Iris pigment epithelial cell (primary cell): ENCODE measurements around the gene TAS2R60.
"Not testable (repeated sequence)": the region's sequence is repeated elsewhere in the genome, so short reads cannot be mapped to it uniquely, and the experiment has no call there.

Experiments
- DNase-seq: peaks from one replicate; pipeline ENCODE4 v3.0.0-alpha.2; 2011; ENCODE audit warnings: low read depth

Gene TAS2R60

DNA sequence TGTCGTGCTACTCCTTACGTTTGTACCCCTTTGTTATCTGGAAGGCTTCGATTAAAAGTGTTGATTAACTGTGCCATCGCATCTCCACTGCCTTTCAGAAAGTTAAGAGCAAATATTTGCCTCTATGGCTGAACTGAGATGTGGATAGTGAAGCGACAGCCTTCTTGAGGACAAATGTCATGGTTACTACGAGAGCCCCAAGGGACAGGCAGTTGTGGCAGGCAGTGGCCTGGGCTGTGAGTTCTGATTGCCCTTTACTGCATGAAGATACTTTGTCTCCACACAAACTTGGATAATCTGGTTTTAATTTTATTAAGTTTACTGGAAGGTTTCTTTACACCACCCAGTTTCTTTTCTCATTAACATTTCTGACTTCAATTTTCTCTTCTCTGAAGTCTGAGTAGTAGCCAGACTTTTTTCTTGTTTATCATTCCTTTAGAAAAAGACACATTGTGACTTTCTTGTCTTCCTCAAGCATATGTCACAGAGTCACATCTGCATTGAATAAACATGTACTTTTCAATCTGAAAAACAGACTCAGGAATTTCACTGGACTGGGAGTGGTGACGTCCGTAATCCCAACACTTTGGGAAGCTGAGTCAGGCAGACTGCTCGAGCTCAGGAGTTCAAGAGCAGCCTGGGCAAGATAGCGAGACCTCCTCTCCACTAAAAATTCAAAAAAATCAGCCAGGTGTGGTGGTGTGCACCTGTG is 36.0 kb downstream of the TAS2R60 start:
- DNase-seq, result no peak

DNA sequence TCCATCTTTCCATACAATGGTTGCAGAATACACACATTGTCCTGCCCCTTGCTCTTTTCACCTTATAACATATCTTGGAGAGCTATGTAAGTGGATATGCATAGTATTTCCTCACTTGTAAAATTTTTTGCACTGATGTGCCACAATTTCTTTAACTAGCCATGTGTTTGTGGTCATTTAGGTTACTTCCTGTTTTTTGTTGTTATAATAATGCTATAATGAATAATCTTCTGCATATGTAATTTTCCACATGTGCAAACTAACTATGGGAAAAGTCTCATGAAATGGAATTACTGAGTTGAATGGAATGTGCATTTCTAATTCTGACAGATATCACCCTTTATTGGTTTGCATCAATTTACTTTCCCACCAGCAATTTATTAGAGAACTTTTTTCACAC is 37.2 kb downstream of the TAS2R60 start:
- DNase-seq, result no peak

DNA sequence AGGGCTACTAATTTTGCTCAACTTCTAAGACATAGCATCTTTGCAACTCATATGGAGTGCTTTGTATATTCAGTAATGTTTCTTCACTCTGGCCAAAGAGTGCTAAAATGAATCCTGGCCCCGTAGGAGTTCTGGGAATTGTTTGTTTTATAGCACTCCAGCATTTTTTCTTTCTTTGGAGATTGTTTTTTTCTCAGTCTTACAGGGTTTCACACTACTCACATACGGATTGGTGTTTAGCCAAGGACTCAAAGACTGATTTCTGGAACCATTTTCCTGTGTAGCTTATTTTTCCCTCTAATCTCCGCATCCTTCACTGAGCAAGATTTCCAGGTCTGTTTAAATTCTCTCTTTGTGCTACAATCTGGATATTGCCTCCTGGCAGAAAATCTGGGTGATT is 40.9 kb downstream of the TAS2R60 start:
- DNase-seq, result no peak

DNA sequence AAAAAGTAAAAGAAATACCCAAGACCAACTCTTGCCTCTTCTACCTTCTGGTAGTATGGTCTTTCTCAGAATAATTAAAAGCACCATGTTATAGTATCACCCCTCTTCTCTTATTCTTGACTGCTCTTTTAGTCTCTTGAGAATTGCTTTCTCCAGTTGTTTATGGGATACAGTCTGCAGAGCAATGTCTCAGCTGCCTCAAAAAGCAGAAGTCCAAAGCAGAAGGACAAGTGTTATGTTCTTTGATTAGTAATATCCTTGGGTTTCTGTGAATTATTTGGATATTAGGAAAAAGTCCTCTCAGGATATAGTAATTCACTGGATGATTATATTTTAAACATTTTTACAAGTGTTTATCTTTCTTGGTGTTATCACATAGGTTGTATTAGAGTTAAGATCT is 41.8 kb downstream of the TAS2R60 start:
- DNase-seq, result no peak

DNA sequence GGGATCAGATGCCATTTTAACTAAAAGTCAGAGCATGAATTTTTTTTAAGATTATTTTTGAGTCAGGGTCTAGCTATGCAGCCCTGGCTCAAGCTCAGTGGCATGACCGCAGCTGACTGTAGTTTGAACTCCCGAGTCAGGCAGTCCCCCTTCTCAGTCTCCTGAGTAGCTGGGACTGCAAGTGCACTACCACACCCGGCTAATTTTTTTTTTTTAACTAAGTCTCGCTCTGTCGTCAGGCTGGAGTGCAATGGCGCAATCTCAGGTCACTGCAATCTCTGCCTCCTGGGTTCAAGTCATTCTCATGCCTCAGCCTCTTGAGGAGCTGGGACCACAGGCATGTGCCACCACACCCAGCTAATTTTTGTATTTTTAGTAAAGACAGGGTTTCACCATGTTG is 42.2 kb downstream of the TAS2R60 start:
- peak; percentile 80 for DNase-seq

DNA sequence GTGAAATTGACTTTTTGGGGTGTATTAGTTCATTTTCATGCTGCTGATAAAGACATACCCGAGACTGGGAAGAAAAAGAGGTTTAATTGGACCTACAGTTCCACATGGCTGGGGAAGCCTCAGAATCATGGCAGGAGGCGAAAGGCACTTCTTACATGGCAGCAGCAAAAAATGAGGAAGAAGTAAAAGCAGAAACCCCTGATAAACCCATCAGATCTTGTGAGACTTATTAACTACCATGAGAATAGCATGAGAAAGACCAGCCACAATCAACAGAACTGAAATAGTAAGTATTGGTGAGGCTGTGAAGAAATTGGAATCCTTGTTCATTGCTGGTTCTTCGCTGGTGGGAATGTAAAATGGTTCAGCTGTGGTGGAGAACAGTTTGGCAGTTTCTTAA is 43.0 kb downstream of the TAS2R60 start:
- DNase-seq, result not testable (repeated sequence)

DNA sequence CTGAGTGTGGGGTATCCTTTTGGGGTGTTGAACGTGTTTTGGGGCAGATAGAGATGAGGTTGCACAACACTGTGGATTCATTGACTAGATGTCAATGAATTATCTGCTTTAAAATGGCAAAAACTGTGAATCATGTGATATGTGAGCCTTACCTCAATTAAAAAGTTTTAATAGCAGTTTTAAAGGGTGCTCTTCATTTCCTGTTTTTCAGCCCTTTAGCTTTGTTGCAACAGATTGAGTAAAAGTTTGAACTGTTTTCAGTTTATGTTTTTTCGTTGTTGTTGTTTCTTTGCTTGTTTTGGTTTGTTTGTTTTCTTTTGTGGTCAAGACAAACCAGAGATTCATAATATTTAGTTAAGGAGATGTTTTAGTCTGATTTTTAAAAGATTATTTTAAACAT is 43.8 kb downstream of the TAS2R60 start:
- DNase-seq, result no peak

DNA sequence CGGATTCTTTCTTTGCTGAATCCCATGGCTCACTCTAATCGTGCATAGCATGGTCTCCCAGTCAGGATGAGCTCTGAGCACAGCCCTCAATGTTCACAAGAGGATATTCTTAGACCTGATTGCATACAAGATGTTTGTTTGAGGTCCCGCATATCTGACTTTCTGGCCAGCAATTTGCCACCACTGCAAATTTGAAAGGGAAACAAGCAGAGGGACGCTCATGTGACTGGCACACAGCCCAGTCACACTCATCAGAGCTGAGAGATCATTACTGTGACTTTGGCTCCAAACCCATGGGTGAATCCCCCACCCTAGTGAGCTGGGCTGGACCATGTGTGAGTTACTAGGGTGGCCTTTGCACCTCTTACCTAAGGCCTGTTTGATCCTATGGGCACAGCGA is 44.3 kb downstream of the TAS2R60 start:
- DNase-seq, result peak; percentile 44

DNA sequence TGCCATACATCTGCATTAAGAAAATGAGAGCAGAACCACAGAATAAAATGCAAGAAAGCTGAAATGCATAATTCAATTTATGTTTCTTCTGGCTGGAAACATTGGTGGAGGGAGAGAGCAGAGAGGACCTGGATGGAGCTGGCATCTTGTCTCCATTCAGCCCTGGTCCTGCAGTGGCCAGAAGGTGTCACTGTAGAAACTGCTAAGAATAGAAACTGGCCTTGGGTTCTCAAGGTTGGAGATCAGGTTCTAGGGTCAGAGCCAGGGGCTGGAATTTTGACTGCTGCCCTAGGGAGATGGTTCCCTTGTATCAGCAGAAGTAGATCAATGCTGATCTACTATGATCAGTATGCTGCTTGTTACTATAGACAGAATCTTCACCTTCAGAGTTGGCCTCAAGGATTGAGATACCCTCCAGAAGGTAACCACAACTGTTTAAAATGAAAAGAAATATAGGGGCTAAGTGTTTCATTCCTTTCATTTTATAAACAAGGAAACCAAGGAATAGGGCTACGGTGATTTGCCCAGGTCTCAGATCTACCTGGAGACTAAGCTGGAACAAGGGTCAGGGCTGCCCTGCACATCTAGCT is 47.6 kb downstream of the TAS2R60 start:
- DNase-seq, result peak; percentile 41

DNA sequence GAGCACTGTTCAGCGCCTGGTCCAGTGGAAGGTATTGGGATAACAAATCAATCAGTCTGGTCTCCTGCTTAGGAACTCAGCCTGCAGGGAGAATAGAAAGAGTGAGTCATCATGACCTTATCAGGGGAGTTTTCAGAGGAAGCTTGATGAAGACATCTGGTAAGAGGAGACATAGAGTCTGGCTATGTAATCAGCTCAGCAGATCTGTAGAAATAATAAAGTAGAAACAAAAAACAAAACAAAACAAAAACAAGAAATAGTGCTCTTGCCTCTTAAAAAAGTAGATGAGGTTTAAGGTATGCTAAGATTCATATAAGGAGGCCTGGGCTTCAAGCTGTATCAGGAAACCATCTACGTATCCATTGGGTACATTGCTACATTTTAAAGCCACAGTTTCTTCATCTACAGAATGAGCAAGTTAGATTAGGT is 48.8 kb downstream of the TAS2R60 start:
- DNase-seq, result peak; percentile 97

DNA sequence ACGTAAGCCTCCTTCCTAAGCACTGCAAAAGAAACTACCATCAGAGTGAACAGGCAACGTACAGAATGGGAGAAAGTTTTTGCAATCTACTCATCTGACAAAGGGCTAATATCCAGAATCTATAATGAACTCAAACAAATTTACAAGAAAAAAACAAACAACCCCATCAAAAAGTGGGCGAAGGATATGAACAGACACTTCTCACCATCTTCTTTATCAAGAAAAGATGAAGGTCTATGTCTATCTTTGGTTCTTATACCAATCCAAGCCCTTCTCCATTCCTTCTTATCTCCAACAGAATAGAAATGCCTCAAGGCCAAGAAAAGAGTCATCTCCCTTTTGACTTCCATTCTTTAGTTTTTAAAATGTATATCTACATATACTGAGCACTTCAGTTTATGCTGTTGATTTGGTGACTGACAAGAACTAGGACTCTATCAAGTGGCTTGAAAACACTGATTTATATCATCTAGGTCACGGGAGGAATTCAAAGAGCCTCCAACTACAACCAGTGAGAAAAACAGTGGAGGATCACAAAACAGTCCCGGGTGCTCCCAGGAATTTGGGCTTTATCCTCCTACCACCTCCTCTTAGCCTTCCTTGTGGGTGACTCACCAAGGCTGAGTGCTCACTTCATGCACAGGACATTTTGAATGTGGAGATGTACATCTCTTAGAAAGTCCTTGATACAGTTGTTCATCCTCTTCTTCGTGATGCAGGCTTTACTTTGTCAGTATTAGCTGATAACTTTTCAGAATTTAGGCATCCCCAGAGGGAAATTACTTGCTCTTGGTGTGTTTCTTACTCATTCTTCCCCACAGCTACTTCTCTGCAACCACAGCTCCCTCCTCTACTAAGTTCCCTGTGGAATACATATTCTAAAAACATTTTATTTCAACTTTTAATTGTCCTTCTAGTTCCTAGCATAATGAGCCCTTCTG is 49.8 kb downstream of the TAS2R60 start:
- DNase-seq, result peak; percentile 43

DNA sequence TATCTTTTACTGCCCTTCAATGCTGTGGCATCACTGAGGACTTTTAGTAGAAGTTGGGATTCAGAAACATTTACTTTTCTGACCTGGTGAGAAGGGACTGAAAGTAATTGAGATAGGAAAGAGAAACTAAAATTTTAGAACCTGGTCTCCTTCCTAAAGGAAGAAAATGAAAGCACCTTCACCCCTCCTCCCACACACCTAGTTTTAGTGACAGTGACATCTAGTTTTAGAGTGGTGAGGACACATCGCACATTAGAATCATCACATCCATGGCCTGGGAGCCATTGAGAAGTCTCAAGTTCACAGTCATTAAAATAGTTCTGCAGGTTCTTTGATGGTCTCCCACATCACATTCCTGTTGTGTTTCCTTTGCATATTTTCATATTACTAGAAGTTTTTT is 50.5 kb downstream of the TAS2R60 start:
- DNase-seq, result no peak
